CD14-positive monocyte (primary cell): Measurements from ENCODE around the gene CEBPZ. TPM values are rescaled to one million over a fixed set of nuclear protein-coding genes. Genes with fewer than 3 reads are reported as not detected.

Experiments
- DNase-seq, 3 donors: peaks; one replicate each; pipeline ENCODE4 v3.0.0-alpha.2; 2011 to 2022
- H2AFZ ChIP-seq: 2 replicates; pipeline ENCODE4 v1.6.0; 2012; ENCODE audit warnings: mild to moderate bottlenecking, low read depth, low read length, inconsistent platforms; ENCODE audit not compliant: insufficient read depth, poor library complexity, severe bottlenecking
- H3K27ac ChIP-seq, 2 donors: 1 replicate in 1 of 2; 2 replicates in 1 of 2; pipeline ENCODE4 v1.5.1; 2012 to 2013; ENCODE audit warnings: low read length in 2 of 2, control low read depth in 1 of 2, inconsistent platforms in 1 of 2, low read depth in 1 of 2, mild to moderate bottlenecking in 1 of 2
- H3K27me3 ChIP-seq, 2 donors: one replicate each; pipeline versions ENCODE4 v1.6.0 to v1.6.1; 2011 to 2013; ENCODE audit warnings: low read length in 2 of 2; ENCODE audit not compliant: control insufficient read depth in 2 of 2, insufficient read depth in 2 of 2
- H3K36me3 ChIP-seq, 2 donors: replicated peaks in 1 of 2; 1 replicate in 1 of 2; 2 replicates in 1 of 2; pipeline versions ENCODE4 v1.5.1 to v1.6.1; 2012 to 2013; ENCODE audit warnings: low read length in 2 of 2, control low read depth in 1 of 2, inconsistent platforms in 1 of 2, mild to moderate bottlenecking in 1 of 2; ENCODE audit not compliant: insufficient read depth in 2 of 2, control insufficient read depth in 1 of 2
- H3K4me1 ChIP-seq, 2 donors: 1 replicate in 1 of 2; 2 replicates in 1 of 2; pipeline versions ENCODE4 v1.5.1 to v1.6.1; 2012 to 2013; ENCODE audit warnings: low read length in 2 of 2, control low read depth in 1 of 2, inconsistent platforms in 1 of 2, mild to moderate bottlenecking in 1 of 2, moderate library complexity in 1 of 2; ENCODE audit not compliant: insufficient read depth in 2 of 2, control insufficient read depth in 1 of 2
- H3K4me2 ChIP-seq: replicated peaks from 2 replicates; pipeline ENCODE3; 2012; ENCODE audit warnings: low read length, moderate library complexity, mild to moderate bottlenecking; ENCODE audit not compliant: poor library complexity, severe bottlenecking; ENCODE audit errors: extremely low read depth
- H3K4me3 ChIP-seq, 3 experiments: fragments of 200-600 bp in 1 of 3; sonication (generic) in 1 of 3; replicated peaks in 1 of 3; 1 replicate in 2 of 3; 2 replicates in 1 of 3; pipeline ENCODE4 v1.5.1; 2011 to 2013; ENCODE audit warnings: low read length in 3 of 3, mild to moderate bottlenecking in 3 of 3, control low read depth in 2 of 3, low read depth in 2 of 3, inconsistent platforms in 1 of 3, moderate library complexity in 1 of 3
- H3K79me2 ChIP-seq: 2 replicates; pipeline ENCODE4 v1.6.0; 2012; ENCODE audit warnings: mild to moderate bottlenecking, control low read depth, inconsistent platforms, low read length, moderate library complexity; ENCODE audit not compliant: insufficient read depth
- H3K9ac ChIP-seq: 2 replicates; pipeline ENCODE4 v1.6.0; 2017; ENCODE audit warnings: low read length, mild to moderate bottlenecking; ENCODE audit not compliant: insufficient read depth, poor library complexity, severe bottlenecking
- H3K9me3 ChIP-seq, 2 donors: replicated peaks in 1 of 2; 1 replicate in 1 of 2; 2 replicates in 1 of 2; pipeline versions ENCODE4 v1.5.1 to v1.6.1; 2012 to 2013; ENCODE audit warnings: low read length in 2 of 2, control low read depth in 1 of 2; ENCODE audit not compliant: control insufficient read depth in 1 of 2, insufficient read depth in 1 of 2
- H4K20me1 ChIP-seq: 2 replicates; pipeline ENCODE4 v1.6.0; 2012; ENCODE audit warnings: mild to moderate bottlenecking, low read length, control low read depth, moderate library complexity; ENCODE audit not compliant: insufficient read depth
- H3K27ac Mint-ChIP-seq, 7 donors: one replicate each; pipeline ENCODE4 v1.8.0; 2020; ENCODE audit warnings: mild to moderate bottlenecking in 7 of 7, mixed read lengths in 7 of 7, moderate library complexity in 6 of 7, inconsistent platforms in 2 of 7
- H3K27me3 Mint-ChIP-seq, 3 donors: one replicate each; pipeline ENCODE4 v1.8.0; 2021 to 2022; ENCODE audit warnings: low read depth in 3 of 3, mild to moderate bottlenecking in 3 of 3, mixed read lengths in 3 of 3, moderate library complexity in 3 of 3, inconsistent platforms in 1 of 3
- H3K36me3 Mint-ChIP-seq, 2 donors: one replicate each; pipeline ENCODE4 v1.8.0; 2020; ENCODE audit warnings: mixed read lengths in 2 of 2, inconsistent platforms in 1 of 2, mild to moderate bottlenecking in 1 of 2
- H3K4me1 Mint-ChIP-seq: one replicate; pipeline ENCODE4 v1.8.0; 2020; ENCODE audit warnings: mild to moderate bottlenecking, mixed read lengths
- H3K4me3 Mint-ChIP-seq, 2 donors: one replicate each; pipeline ENCODE4 v1.8.0; 2020; ENCODE audit warnings: mild to moderate bottlenecking in 2 of 2, mixed read lengths in 2 of 2, moderate library complexity in 1 of 2
- H3K9me3 Mint-ChIP-seq, 7 donors: one replicate each; pipeline ENCODE4 v1.8.0; 2020 to 2022; ENCODE audit warnings: mixed read lengths in 7 of 7, mild to moderate bottlenecking in 6 of 7, moderate library complexity in 6 of 7, inconsistent platforms in 2 of 7
- WGBS: methylation state at CpG from one replicate; pipeline ENCODE4 v1.1.5; 2013; ENCODE audit warnings: missing lambda C conversion rate; ENCODE audit not compliant: insufficient coverage; 5-methylcytosine and 5-hydroxymethylcytosine counted together
- intact Hi-C, 2 donors: fragments of 100-400 bp; cut with micrococcal nuclease; formaldehyde crosslinking; loops; one replicate each; pipeline versions ENCODE4 v1.15.0 to v1.15.1; 2023
- polyA plus RNA-seq, 3 donors: library from polyadenylated mRNA; depleted of rRNA in 1 of 3; unstranded in 2 of 3; stranded (reverse) in 1 of 3; fragments of 300-500 nt in 2 of 3; fragments of >200 nt in 1 of 3; fragmentation: Illumina TruSeq in 2 of 3; gene quantifications; 1 replicate in 2 of 3; 2 replicates in 1 of 3; pipeline ENCODE4 v1.2.3, GENCODE V29; 2012 to 2021
- TF ChIP-seq, protein P1 (sequence below): fragments of 200-600 bp; IDR thresholded peaks from one replicate; pipeline ENCODE4 v1.8.0; 2022; ENCODE audit warnings: antibody characterized with exemption, mild to moderate bottlenecking

Gene CEBPZ
- polyA plus RNA-seq, 3 donors, result 5.7 to 11.2 (median 11.1) TPM

- Mint-ChIP-seq H3K27me3 (peaks cover 0 to 2% (median 0%) of the 10 kb centered on the region in 3 donors), H3K4me3 (no peak overlapping the region), H3K4me1 (peaks cover 3% of the 10 kb centered on the region), H3K36me3 (peaks cover 0 to 4% of the 10 kb centered on the region in 2 donors), H3K9me3 (peaks cover 11 to 36% (median 27%) of the 10 kb centered on the region in 7 donors), H3K27ac (no peak overlapping the region)
- Histone ChIP-seq H3K9ac (no peak overlapping the region), H3K36me3 (no peaks in the 10 kb centered on the region), H2AFZ (peak overlapping the region; percentile 47), H3K9me3 (peaks cover 14 to 20% of the 10 kb centered on the region in 2 donors), H3K4me2 (peak overlapping the region; percentile 4), H3K4me1 (peaks cover 0 to 5% of the 10 kb centered on the region in 2 donors), H3K4me3 (no peak overlapping the region), H3K27me3 (no peaks in the 10 kb centered on the region), H3K27ac (no peak overlapping the region), H3K79me2 (no peaks in the 10 kb centered on the region), H4K20me1 (no peaks in the 10 kb centered on the region)
- TF ChIP-seq, protein P1, sequence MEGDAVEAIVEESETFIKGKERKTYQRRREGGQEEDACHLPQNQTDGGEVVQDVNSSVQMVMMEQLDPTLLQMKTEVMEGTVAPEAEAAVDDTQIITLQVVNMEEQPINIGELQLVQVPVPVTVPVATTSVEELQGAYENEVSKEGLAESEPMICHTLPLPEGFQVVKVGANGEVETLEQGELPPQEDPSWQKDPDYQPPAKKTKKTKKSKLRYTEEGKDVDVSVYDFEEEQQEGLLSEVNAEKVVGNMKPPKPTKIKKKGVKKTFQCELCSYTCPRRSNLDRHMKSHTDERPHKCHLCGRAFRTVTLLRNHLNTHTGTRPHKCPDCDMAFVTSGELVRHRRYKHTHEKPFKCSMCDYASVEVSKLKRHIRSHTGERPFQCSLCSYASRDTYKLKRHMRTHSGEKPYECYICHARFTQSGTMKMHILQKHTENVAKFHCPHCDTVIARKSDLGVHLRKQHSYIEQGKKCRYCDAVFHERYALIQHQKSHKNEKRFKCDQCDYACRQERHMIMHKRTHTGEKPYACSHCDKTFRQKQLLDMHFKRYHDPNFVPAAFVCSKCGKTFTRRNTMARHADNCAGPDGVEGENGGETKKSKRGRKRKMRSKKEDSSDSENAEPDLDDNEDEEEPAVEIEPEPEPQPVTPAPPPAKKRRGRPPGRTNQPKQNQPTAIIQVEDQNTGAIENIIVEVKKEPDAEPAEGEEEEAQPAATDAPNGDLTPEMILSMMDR, result no peak
- no peak for DNase-seq
- WGBS, result no CpG with 5 or more reads among the region's 3 CpGs
- intact Hi-C loops, result no loop called here
Observed at GRCh38 chr2:37167636-37168180, 63.7 kb downstream of the CEBPZ start.

DNA sequence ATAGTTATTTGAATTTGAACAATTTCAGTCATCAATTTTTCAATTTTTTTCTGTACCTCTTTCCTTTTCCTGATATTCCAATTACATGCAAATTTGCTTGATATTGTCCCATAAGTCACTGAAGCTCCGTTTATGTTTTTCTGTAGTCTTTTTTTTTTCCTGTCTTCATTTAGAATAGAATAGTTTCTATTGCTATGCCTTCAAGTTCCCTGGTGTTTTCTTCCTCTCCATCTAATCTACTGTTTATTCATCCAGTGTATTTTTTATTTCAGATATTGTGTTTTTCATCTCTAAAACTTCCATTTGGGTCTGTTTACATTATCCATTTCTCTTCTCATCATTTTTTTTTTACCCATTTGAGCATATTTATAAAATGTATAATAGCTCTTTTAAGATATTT, 66.6 kb downstream of the CEBPZ start:
- Histone ChIP-seq H2AFZ (no peak overlapping the region), H3K4me1 (peaks cover 0 to 5% of the 10 kb centered on the region in 2 donors), H3K27ac (no peak overlapping the region), H3K4me2 (no peak overlapping the region), H3K36me3 (no peaks in the 10 kb centered on the region), H3K79me2 (no peaks in the 10 kb centered on the region), H4K20me1 (no peaks in the 10 kb centered on the region), H3K9ac (no peak overlapping the region), H3K4me3 (no peak overlapping the region), H3K9me3 (peaks cover 14 to 20% of the 10 kb centered on the region in 2 donors), H3K27me3 (no peaks in the 10 kb centered on the region)
- H3K4me3 Mint-ChIP-seq, result no peak overlapping the region
- peaks cover 0 to 2% (median 0%) of the 10 kb centered on the region in 3 donors for H3K27me3 Mint-ChIP-seq
- H3K36me3 Mint-ChIP-seq, result peaks cover 0 to 4% of the 10 kb centered on the region in 2 donors
- TF ChIP-seq, protein P1, result no peak
- no CpG with 5 or more reads among the region's 1 CpG for WGBS
- no peak for DNase-seq
- H3K9me3 Mint-ChIP-seq, result peaks cover 11 to 36% (median 27%) of the 10 kb centered on the region in 7 donors
- peaks cover 3% of the 10 kb centered on the region for H3K4me1 Mint-ChIP-seq
- H3K27ac Mint-ChIP-seq, result no peak overlapping the region
- intact Hi-C loops, result no loop called here
